HG03521 (cell line): ENCODE data around the gene CPOX.
A peak's percentile ranks its signal among the peaks of the same experiment; 100 is the strongest.
"Not testable (repeated sequence)": the region's sequence is repeated elsewhere in the genome, so short reads cannot be mapped to it uniquely, and the experiment has no call there.

ENCODE experiments used
- ATAC-seq: cut with Tn5 transposase; IDR thresholded peaks from one replicate; pipeline ENCODE4 v1.9.1; 2021; ENCODE audit warnings: mild to moderate bottlenecking, moderate library complexity; ENCODE audit not compliant: unreplicated experiment

The CPOX gene

DNA sequence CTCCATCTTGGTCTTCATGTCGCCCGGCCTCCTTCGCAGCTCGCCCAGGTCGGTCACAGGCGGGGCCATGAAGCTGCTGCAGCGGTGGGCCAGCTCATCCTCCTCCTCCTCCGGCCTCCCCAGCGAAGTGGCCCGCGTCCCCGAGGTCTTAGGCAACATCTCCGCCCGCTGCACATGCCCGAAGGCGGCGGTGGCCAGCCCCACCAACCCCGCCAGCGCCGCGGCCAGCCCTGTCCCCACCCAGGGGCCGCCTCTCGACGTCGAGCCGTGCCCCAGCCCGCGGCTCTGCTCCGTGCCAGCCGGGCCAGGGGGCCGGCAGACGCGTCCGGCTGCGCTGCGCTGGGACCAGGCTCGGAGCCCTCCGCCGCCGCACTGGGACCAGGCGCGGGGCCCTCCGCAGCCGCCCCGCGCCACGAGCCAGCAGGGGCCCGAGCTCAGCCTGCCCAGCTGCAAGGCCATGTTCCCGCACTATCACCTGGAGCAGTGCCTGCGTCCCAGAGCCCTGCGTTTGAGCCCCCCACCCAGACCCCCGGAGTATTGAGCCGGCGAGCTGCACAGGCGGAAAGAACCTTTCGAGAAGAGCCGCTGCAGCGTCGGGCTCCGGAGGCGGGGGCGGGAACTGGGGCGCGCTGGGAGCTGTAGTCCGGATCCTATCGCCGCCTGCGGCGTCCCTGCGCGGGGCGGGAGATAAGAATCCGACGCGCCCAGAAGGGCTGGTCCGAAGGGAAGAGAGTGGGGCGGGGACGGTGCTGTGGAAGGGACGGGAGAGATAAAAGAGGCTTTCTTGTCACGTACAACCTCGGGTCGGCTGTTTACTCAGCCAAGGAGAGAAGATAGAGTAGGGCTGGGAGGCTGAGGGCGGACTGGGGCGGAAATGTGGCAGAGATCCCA, at the start of gene CPOX:
Gene CPOX (minus strand): TSS at position 566 of the 891 bp plus-strand sequence. CDS start 107 bp downstream, at position 459.
- peak; percentile 89 for ATAC-seq

DNA sequence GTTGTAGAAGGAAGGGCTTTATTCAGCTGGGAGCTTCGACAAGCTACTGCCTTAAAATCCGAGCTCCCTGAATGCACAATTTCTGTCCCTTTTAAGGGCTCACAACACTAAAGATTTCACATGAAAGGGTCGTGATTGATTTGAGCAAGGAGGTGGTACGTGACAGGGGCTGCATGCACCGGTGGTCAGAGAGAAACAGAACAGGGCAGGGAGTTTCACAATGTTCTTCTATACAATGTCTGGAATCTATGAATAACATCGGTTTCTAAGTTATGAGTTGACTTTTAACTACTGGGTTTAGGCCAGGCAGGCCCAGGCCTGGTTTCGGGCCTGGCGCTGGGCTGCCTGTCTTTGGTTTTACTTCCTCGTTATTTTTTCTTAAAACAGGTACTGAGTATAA, 49.4 kb upstream of the CPOX start:
- not testable (repeated sequence) for ATAC-seq

DNA sequence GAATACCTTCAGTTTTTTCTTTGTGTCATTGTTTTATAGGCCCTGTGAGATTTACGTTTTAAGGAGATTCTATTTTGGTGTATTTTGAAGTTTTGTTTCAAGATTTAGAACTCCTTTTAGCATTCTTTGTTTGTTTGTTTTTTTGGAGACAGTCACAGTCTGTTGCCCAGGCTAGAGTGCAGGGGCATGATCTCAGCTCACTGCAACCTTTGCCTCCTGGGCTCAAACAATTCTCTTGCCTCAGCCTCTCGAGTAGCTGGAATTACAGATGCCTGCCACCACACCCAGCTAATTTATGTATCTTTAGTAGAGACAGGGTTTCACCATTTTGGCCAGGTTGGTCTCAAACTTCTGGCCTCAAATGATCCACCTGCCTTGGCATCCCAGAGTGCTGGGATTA, 48.3 kb upstream of the CPOX start:
- ATAC-seq: not testable (repeated sequence)

DNA sequence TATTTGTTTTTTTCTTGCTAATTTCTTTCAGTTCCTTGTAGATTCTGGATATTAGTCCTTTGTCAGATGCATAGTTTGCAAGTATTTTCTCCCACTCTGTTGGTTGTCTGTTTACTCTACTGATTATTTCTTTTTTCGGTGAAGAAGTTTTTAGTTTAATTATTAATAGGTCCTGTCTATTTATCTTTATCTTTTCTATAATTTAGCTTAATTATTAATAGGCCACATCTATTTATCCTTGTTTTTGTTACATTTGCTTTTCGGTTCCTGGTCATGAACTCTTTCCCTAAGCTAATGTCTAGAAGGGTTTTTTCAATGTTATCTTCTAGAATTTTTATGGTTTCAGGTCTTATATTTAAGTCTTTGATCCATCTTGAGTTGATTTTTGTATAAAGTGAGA, 45.1 kb upstream of the CPOX start:
- ATAC-seq: not testable (repeated sequence)

DNA sequence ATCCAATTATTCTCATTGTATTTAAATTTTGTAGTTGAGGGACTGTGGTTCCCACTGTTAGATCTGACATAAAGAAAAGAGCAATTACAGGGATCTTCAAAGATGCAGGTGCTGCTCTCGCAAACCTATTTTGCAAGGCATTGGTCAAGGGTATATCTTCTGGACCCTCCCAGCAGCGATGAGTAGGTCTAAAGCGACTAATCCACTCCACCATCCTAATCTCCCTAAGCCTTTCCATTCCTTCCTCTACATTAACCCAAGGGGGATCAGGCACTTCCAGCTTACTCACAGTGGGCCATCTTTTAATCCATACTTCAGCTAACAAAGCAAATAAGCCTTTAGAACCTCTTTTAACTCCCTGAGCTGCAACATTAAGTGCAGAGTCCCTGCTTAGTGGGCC, 37.0 kb upstream of the CPOX start:
- ATAC-seq: no peak

DNA sequence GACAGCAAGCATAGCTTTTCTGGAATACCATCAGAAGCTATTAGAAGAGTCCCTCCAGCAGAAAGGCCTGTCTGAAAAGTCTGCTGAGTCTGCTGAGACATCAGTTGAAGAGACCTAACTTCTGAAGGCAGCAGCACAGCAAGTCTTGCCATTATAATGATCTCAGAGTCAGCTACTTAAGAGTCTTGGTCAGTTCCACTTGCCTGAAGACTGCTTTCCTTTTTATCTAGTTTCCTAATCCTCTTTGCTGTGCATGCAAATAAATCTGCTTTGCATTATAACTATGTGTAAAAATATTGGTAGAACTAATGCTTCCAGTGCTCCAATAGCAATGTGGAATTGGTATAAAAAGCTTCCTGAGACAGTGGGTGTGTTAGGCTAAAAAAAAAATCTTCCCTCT, 34.9 kb upstream of the CPOX start:
- ATAC-seq: no peak

DNA sequence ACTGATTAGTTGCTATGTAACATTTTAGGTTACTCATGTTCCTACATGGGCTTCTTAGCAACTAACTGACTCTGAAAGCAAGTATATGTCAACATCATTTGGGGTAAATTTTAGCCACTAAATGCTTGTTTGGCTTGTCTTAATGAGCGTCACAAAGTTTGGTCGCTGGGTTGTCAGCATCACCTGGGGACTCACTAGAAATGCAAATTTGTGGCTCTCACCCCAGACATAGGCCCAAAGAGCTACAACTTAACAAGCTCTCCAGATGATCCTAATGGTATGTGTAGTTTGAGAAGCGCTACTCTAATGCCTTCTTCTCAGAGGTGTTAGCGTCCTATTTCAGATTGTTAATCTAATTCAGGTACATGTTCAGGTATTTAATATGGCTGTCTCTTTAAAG, 32.7 kb upstream of the CPOX start:
- no peak for ATAC-seq

DNA sequence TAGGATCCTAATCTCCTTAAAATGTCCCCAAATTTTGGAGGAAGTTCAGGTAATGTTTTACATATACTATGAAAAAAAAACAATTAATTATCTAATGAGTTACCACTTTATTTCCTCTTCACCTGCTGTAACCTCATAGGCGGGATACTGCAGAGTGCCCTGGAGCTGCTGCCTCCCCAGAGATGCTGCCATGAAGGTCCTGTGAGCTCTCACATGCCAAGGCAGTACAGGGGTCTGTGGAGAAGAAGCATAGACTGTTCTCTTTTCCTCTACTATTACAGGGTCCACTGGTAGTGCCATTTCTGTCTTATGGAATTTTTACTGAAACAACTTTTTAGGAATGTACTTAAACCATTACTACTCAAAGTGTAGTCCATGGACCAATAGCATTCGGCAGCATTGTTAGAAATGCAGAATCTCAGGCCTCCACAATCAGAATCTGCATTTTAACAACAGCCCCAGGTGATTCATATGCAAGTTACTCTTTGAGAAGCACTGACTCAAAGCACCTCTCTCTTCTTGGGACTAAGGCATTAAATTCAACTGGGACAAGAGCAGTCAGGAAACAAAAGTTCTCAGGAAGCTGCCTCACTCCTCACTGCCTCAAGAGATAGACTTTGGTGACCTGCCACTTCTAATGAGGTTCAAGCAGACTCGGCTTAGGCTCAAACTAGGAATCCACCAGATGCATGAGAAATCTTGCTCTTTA, 30.3 kb upstream of the CPOX start:
- no peak for ATAC-seq

DNA sequence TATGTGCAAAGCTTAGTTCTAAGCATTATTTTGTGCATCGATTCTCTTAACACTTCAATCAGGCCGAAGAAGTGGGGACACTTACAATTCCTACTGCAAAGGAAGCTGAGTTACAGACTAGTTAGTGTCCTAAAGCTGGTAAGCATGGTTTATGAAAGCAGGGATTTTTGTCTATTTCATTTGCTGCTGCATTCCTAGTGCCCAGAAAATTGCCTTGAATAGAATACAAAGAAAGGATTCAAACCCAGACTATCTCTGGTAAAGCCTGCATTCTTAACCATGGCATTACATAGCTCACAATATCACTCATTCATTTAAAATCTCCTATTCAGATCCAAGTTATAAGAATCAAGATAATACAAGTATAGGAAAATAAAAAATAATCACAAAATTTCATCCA, 24.4 kb upstream of the CPOX start:
- no peak for ATAC-seq

DNA sequence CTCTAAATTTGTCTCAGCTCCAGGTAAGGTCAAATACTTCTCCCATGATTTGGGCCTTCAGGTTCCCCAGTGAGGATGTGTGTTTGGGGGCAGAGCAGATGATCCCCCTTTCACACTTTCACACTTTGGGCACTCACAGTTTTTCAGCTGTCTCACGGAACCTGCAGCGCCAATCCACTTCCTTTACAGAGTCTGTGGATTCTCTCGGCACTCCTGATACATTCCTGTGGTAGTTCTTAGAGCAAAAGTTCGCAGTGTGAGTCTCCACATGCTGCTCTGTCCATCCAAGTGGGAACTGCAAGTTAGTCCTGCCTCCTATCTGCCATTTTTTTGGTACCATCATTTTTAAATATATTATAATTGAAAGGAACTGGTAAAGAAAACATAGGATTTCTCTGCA, 20.2 kb upstream of the CPOX start:
- peak; percentile 6 for ATAC-seq

DNA sequence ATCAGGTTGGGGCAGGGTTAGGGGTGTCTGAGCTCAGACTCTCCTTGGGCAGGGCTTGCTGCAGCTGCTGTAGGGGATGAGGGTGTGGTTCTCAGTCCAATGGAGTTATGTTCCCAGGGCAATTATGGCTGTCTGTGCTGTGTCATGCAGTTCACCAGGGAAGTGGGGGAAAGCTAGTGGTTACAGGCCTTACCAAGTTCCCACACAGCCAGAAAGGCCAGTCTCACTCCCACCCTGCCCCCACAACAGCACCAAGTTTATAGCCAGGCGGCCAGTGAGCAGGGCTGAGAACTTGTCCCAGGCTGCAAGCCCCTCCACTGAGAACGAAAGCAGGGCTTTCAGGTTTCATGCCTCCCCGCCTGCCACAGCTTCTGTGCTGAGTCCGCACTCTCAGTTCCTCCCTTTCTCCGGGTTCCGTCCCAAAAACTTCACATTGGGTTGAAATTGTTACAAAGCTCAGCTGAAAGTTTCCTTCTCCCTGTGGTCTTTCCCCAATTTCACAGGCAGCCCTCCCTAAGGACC, 19.6 kb upstream of the CPOX start:
- ATAC-seq: peak; percentile 82

DNA sequence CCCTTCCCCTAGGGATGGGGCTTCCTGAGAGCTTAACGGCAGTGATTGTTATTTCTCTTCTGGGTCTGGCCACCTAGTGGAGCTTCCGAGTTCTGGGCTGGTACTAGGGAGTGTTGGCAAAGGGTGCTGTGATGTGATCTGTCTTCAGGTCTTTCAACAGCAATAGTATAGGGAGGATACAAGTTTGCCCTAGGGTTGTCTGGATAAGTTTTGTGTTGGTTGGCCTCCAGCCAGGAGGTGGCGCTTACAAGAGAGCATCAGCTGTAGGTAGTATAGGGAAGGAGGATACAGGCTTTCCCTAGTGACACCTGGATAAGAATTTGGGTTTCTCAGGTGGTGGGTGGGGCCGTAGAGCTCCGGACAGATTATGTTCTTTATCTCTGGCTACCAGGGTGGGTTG, 19.2 kb upstream of the CPOX start:
- peak; percentile 44 for ATAC-seq

DNA sequence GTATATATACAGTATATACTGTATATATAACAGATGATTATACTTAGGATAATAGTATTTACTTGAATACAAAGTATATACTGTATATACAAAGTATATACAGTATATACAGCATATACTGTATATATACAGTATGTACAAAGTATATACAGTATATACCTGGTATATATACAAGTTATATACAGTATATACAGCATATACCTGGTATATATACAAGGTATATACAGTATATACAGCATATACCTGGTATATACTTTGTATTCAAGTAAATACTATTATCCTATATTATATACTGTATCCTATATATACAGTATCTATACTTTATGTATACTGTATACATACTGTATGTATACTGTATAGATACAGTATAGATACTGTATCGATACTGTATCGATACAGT, 14.6 kb upstream of the CPOX start:
- ATAC-seq: no peak

DNA sequence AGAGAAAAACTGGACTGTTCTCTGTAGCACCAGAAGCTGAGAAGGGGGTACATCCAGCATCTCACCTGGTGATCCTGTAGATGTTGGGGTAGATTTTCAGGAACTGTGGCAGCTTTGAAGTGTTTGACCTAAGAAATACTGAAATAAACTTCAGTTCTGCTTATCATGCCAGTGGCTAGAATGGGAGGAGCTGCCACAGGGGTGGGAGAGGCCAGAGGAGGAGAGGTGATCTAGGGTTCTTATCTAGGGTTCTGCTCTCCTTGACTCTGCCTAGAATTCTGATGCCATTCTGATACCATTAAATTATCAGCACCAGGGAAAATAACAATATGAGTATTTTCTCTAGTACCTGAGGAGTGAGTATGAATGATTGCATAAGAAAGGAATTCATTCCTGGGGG, 10.2 kb upstream of the CPOX start:
- no peak for ATAC-seq

DNA sequence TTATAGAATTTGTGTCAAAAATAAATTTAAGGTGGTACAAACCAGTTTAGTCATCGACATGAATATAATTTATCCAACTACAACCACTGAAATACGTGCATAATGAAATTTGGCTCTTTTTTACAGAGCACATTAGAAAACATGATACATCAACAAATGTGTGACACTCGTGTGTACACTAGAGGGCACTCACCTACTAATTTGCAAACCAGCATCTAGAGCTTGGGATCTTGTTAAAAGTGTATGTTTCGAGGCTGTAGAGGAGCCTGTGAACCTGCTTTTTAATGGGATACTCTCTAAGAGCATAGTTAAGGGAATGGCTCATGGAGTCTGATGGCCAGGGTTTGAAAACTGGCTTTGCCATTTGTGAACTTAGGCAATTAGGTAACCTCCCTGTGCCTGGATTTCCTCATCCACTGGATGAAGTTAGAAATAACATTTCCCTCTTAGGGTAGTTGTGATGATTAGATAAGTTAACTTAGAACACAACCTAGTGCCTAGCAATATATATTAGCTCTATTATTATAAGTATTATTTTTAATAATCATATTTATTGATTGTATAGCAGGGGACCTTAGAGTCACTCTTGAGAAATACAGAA, 8.8 kb upstream of the CPOX start:
- ATAC-seq: no peak

DNA sequence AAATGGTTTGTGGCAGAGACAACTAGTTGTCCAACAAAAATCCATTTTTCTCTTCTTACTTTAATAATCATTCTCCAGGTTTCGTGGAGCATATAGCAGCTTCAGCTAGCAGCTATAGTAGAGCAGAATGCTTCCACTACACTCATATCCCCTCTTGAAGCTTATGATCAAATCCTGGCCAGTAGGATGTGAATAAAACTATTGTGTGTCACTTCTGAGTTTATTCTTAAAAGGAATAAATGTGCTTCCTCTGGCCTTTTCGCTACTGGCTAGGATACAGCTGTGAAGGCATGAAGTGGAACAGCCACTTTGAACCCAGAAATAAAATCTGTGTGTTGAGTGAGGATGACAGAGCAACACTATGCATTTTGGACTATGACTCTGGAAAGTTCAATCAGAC, 7.8 kb upstream of the CPOX start:
- no peak for ATAC-seq

DNA sequence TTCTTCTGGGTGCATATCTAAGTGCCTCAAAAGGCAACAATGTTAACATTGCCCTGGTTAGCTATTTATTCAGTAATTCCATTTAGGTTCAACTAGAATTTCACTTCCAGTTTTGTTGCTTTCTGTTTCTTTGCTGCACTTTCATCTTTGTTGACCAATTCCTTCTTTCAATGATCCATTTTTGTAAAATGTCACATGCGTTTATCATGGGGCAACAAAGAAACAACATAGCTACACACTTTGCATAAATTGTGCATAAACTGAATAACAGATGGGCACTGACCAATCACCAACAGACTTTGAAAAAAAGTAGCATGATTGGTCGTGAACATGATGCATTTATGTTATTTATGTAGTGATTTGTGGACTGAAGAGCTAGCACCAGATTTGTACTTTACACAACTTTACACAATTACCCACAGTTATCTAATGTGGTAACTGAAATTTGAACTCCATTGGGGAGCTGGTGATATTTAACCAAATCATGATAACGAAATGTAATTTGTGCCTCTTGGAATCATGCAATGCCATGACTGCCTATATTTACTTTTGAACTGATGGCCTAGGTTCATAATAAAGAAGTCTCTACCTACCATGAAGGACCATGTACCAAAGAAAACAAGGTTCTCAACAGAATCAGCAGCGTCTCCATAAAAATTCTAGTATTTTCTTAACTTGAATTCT, 7.1 kb upstream of the CPOX start:
- peak; percentile 61 for ATAC-seq

DNA sequence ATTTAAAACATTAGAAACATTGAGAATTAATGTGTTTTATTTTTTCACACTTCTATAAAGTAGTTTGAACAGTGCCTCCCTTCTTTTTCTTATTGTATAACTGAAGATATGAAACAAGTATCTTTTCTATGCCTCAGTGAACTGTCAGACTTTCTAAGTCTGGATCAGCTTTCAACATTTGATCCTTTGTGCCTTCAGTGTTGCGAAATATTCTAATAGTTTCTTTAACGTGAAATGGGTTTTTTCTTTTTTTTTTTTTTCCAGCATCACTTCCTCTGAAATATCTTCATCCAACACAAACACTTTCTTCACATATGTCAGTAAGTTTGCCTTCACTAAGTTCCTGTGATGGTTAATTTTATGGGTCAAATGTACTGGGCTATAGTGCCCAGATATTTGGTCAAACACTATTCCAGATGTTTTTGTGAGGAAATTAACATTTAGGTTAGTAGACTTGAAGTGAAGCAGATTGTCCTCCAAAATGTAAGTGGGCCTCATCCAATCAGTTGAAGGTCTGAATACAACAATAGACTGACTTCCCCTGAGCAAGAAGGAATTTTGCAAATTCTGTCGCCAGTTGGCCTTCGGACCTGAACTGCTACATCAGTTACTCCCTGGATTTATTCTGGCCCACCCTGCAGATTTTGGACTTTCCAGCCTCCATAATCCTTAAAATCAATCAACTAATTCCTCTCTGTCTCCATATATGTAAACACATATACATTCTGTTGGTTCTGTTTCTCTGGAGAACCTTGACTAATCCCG, 6.4 kb upstream of the CPOX start:
- ATAC-seq: no peak

DNA sequence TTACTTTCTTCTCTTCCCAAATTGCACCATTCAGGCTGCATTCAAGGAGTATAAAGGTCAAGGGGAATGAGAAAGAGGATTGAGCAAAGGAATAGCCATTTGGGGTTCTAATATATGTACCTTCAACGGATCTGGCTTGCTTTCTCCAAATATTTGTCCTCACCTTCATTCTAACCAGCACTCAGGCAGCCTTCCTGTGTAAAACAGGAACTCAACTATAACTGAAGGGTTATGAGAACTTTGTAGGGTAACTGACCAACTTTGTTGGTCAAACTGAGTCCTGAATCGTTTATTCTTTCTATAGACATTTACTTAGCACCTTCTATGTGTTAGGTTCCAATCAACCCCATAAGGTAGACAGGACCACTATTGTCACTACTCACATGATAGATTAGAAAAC, 5.1 kb upstream of the CPOX start:
- no peak for ATAC-seq
